GM10248 (cell line): ENCODE results near the gene FANCI.

ENCODE experiments used
- CTCF ChIA-PET: fragments of 300-600 bp; sonication (Branson Sonifier 250); formaldehyde crosslinking; extraction: SDS; loops from one replicate; lab custom pipeline; 2021; ENCODE audit warnings: antibody characterized with exemption; lab: Yijun Ruan, JAX
- POLR2A ChIA-PET: fragments of 350-650 bp; sonication (Branson Sonifier 250); formaldehyde crosslinking; extraction: SDS; loops from one replicate; lab custom pipeline; 2020; ENCODE audit warnings: antibody characterized with exemption; lab: Yijun Ruan, JAX
- DNase-seq: peaks from one replicate; pipeline ENCODE4 v3.0.0; 2012; ENCODE audit errors: extremely low spot score
- TF ChIP-seq, protein P1 (sequence below): IDR thresholded peaks from 2 replicates; pipeline ENCODE4 v1.5.1; 2012; ENCODE audit warnings: mild to moderate bottlenecking, low read depth; ENCODE audit errors: extremely low read depth, missing control alignments, control extremely low read depth

The FANCI gene

DNA sequence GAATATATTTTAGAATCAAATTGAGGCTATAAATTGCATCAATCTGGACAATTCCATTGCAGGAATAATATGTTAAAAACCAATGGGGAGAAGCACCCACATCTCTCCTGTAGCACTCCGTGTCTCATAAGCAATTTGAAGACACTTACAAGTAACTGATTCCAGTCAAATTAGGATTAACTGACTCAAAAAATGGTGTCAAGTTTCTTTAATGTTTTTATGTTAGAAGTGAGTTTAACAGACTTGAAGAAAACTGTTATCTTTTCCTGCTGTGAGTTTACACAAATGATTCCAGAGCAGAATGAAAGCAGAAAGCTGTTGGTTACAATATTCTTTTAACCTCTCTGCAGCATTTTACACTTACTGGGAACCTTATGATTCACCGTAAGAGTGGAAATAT lies 45.6 kb upstream of the FANCI start:
- DNase-seq = no peak
- CTCF ChIA-PET = interaction anchor here (1.2 to 10.9 kb wide), 2 partner anchors 8 to 26 kb away, joined by 5 to 93 read pairs; no protein-coding TSS in a partner anchor
- POLR2A ChIA-PET = no interaction called here
- TF ChIP-seq, protein P1, sequence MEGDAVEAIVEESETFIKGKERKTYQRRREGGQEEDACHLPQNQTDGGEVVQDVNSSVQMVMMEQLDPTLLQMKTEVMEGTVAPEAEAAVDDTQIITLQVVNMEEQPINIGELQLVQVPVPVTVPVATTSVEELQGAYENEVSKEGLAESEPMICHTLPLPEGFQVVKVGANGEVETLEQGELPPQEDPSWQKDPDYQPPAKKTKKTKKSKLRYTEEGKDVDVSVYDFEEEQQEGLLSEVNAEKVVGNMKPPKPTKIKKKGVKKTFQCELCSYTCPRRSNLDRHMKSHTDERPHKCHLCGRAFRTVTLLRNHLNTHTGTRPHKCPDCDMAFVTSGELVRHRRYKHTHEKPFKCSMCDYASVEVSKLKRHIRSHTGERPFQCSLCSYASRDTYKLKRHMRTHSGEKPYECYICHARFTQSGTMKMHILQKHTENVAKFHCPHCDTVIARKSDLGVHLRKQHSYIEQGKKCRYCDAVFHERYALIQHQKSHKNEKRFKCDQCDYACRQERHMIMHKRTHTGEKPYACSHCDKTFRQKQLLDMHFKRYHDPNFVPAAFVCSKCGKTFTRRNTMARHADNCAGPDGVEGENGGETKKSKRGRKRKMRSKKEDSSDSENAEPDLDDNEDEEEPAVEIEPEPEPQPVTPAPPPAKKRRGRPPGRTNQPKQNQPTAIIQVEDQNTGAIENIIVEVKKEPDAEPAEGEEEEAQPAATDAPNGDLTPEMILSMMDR = no peak

- DNase-seq = no peak
- ChIA-PET POLR2A (no interaction called here), CTCF (interaction anchor here (0.9 to 10.9 kb wide), 4 partner anchors 8 to 70 kb away, joined by 4 to 93 read pairs (median 8); no protein-coding TSS in a partner anchor)
- TF ChIP-seq, protein P1 = no peak
Observed at GRCh38 chr15:89198934-89199333, 44.8 kb upstream of the FANCI start.

DNA sequence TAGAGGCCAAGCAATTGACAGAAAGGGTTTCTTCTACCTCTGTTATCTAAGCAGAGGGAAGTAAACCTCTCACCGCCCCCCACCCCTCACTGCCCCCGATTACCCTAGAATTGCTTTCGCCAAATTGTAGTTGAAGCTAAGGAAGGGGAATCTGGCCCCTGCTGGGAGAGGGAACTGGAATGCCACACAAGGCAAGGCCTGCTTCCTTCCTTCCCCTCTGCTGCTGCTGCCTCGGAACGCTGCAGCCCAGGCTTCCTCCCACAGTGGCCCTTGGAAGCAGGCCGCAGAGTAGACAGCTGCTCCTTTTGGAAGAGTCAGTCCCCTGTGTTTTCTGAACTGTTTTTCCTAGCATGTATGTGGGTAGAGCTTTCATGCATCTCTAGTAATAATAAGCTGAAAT lies 44.0 kb upstream of the FANCI start:
- POLR2A ChIA-PET = no interaction called here
- CTCF ChIA-PET = interaction anchor here (1.7 to 10.9 kb wide), 2 partner anchors 7 to 22 kb away, joined by 10 to 93 read pairs; no protein-coding TSS in a partner anchor
- no peak for DNase-seq
- TF ChIP-seq, protein P1 = no peak

GRCh38 chr15:89200182-89200581 lies 43.6 kb upstream of the FANCI start:
- no peak for DNase-seq
- TF ChIP-seq, protein P1 = no peak
- ChIA-PET POLR2A (interaction anchor here (0.6 kb wide), 1 partner anchor 132 kb away, joined by 4 read pairs; no protein-coding TSS in a partner anchor), CTCF (interaction anchor here (1.7 kb wide), 1 partner anchor 22 kb away, joined by 10 read pairs; no protein-coding TSS in a partner anchor)

GRCh38 chr15:89201465-89202005 lies 42.2 kb upstream of the FANCI start:
- CTCF ChIA-PET = no interaction called here
- TF ChIP-seq, protein P1 = no peak
- no peak for DNase-seq
- POLR2A ChIA-PET = no interaction called here

DNA sequence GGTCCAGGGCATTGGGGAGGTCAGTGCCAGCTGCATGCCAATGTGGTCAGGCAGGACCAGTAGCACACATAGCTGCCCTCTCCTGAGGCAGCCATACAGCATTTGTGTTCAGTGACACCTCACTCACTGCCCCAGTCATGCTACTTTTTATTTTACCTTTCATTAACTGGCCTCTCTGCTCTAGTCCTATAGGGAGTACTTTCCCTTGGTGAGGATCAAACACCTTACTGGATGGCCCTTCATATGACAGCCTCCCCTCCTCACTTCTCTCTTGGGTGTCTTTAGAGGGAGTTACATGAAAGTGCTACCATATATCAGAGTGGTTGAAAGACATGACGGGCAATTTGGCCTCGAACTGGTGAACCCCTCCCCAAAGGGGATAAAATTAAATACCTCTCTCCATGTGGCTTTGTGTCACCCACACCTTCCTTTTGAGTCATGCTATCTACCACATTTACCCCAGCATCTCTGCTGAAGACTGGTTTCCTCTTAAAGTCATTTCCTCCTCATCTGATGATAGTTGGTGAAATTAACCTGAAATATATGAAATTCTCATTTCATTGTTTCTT lies 40.0 kb upstream of the FANCI start:
- ChIA-PET CTCF (interaction anchor here (0.8 to 1.3 kb wide), 3 partner anchors 11 to 97 kb away, joined by 3 to 4 read pairs (median 4); no protein-coding TSS in a partner anchor), POLR2A (no interaction called here)
- TF ChIP-seq, protein P1 = no peak
- DNase-seq = no peak
